ENCODE results near the gene KRT16. TPM values are rescaled to one million over a fixed set of nuclear protein-coding genes. Genes with fewer than 3 reads are reported as not detected.
A peak's percentile ranks its signal among the peaks of the same experiment; 100 is the strongest.

The KRT16 gene
- total and polyA plus RNA-seq, 2 donors from 2014 or later = 3.1 TPM; not detected in 1

- FAIRE-seq (no peak), DNase-seq (peak in 4 of 5 donors; percentile 76 to 95 (median 81))
Measured at GRCh38 chr17:41651625-41652460, 39.3 kb upstream of the KRT16 start.

GRCh38 chr17:41650794-41651624 lies 38.4 kb upstream of the KRT16 start:
- no peaks in the 10 kb centered on the region for H3K27me3 ChIP-seq (ENCODE audit: control insufficient read depth, insufficient read depth, low read length)
- peaks cover 0 to 2% (median 0%) of the 10 kb centered on the region in 3 donors for H3K9me3 ChIP-seq (ENCODE audit: control insufficient read depth in 2 of 3, insufficient read depth in 1 of 3, low read length in 3 of 3)
- TF ChIP-seq CTCF (IDR thresholded peaks at IDR 0.05; ENCODE audit: borderline replicate concordance, extremely low read depth, insufficient read depth) = no peak
- peak overlapping the region; percentile 62 to 86 for H3K27ac ChIP-seq (ENCODE audit: low read depth in 2 of 2, low read length in 2 of 2)
- H3K4me3 ChIP-seq (ENCODE audit: low read length in 3 of 3) = no peak overlapping the region
- DNase-seq (peak in 1 of 5 donors; percentile 74), FAIRE-seq (no peak)
- peak overlapping the region in 1 of 3 donors; percentile 7 for H3K9ac ChIP-seq (ENCODE audit: low read length in 3 of 3)
- no peaks in the 10 kb centered on the region for H3K36me3 ChIP-seq (ENCODE audit: control insufficient read depth in 2 of 3, insufficient read depth in 3 of 3, low read length in 3 of 3)
- peaks cover 6 to 48% (median 29%) of the 10 kb centered on the region in 3 donors for H3K4me1 ChIP-seq (ENCODE audit: control insufficient read depth in 2 of 3, insufficient read depth in 2 of 3, low read depth in 1 of 3, low read length in 3 of 3)
- intact Hi-C loops (cut with DNase I) = no loop called here

More at GRCh38 chr17:41651625-41652460, 39.3 kb upstream of the KRT16 start:
- H3K27ac ChIP-seq (ENCODE audit: low read depth in 2 of 2, low read length in 2 of 2) = peak overlapping the region; percentile 71 to 86
- TF ChIP-seq CTCF (IDR thresholded peaks at IDR 0.05; ENCODE audit: borderline replicate concordance, extremely low read depth, insufficient read depth) = no peak
- peak overlapping the region in 2 of 3 donors; percentile 22 to 45 for H3K9ac ChIP-seq (ENCODE audit: low read length in 3 of 3)
- no peaks in the 10 kb centered on the region for H3K36me3 ChIP-seq (ENCODE audit: control insufficient read depth in 2 of 3, insufficient read depth in 3 of 3, low read length in 3 of 3)
- no peak overlapping the region for H3K4me3 ChIP-seq (ENCODE audit: low read length in 3 of 3)
- peaks cover 0 to 2% (median 0%) of the 10 kb centered on the region in 3 donors for H3K9me3 ChIP-seq (ENCODE audit: control insufficient read depth in 2 of 3, insufficient read depth in 1 of 3, low read length in 3 of 3)
- no peaks in the 10 kb centered on the region for H3K27me3 ChIP-seq (ENCODE audit: control insufficient read depth, insufficient read depth, low read length)
- peaks cover 6 to 56% (median 29%) of the 10 kb centered on the region in 3 donors for H3K4me1 ChIP-seq (ENCODE audit: control insufficient read depth in 2 of 3, insufficient read depth in 2 of 3, low read depth in 1 of 3, low read length in 3 of 3)
- intact Hi-C loops (cut with DNase I) = no loop called here

GRCh38 chr17:41649923-41650519 lies 37.5 kb upstream of the KRT16 start:
- intact Hi-C loops (cut with DNase I) = loop anchor here (10.0 kb wide), 1 partner anchor 745 kb away; no protein-coding TSS in a partner anchor
- no peak overlapping the region for H3K4me3 ChIP-seq (ENCODE audit: low read length in 3 of 3)
- no peaks in the 10 kb centered on the region for H3K36me3 ChIP-seq (ENCODE audit: control insufficient read depth in 2 of 3, insufficient read depth in 3 of 3, low read length in 3 of 3)
- DNase-seq (no peak), FAIRE-seq (no peak)
- H3K27me3 ChIP-seq (ENCODE audit: control insufficient read depth, insufficient read depth, low read length) = no peaks in the 10 kb centered on the region
- peaks cover 0 to 2% (median 0%) of the 10 kb centered on the region in 3 donors for H3K9me3 ChIP-seq (ENCODE audit: control insufficient read depth in 2 of 3, insufficient read depth in 1 of 3, low read length in 3 of 3)
- peaks cover 6 to 39% (median 29%) of the 10 kb centered on the region in 3 donors for H3K4me1 ChIP-seq (ENCODE audit: control insufficient read depth in 2 of 3, insufficient read depth in 2 of 3, low read depth in 1 of 3, low read length in 3 of 3)
- no peak for TF ChIP-seq CTCF (IDR thresholded peaks at IDR 0.05; ENCODE audit: borderline replicate concordance, extremely low read depth, insufficient read depth)
- peak overlapping the region in 1 of 3 donors; percentile 7 for H3K9ac ChIP-seq (ENCODE audit: low read length in 3 of 3)
- H3K27ac ChIP-seq (ENCODE audit: low read depth in 2 of 2, low read length in 2 of 2) = peak overlapping the region in 1 of 2 donors; percentile 26

Data from kidney (tissue), 14 donors.